ENCODE data around the gene RNF19B.
A peak's percentile ranks its signal among the peaks of the same experiment; 100 is the strongest.

The RNF19B gene

DNA sequence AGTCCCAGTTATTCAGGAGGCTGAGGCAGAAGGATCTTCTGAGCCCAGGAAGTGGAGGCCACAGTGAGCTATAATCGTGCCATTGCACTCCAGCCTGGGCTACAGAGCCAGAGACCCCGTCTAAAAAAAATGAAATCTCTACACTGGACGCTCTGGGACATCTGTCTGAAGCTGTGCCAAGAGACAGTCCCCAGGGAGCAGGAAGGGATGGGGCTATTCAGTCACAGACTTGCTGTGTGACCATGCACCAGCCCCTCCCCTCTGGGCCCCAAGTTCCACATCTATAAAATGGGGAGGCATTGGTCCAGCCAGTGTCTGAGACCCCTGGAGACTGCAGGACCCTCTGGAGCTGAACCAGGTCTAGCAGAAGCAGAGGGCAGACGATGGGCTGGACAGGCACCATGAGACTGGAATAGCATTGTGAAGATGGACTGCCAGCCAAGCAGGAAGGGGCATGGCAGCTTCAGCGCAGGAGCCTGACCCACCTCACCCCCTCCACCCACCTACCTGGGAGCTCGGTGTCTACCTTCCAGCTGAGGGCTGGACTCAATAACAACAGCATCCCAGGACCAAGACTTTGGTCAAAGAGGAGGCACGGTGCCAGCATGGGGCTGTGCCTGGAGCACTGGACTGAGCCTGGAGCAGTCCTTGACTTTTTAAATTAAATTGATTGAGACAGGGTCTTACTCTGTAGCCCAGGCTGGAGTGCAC lies 64.9 kb downstream of the RNF19B start:
- DNase-seq = no peak

DNA sequence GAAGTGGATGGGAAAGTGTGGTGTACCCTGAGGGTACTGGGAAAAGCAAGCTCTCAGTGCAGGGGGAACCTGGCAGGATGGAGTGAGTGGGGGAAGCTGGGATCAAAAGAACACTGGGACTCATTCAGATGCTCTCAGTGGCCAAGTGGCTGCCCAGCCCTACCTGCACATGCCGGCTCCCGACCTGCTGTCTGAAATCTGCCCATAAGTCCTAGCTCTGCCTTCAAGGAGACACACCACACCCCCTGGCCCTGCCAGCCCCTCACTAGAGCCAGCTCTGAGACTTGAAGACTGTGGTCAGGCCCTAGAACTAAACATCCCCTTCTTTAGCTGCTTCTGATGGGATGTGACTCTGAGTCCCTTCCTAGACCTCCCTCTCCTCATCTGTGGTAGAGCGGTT lies 65.7 kb downstream of the RNF19B start:
- DNase-seq = no peak

- no peak for DNase-seq
These were observed 66.6 kb downstream of the RNF19B start for GRCh38 chr1:32898056-32898455.

DNA sequence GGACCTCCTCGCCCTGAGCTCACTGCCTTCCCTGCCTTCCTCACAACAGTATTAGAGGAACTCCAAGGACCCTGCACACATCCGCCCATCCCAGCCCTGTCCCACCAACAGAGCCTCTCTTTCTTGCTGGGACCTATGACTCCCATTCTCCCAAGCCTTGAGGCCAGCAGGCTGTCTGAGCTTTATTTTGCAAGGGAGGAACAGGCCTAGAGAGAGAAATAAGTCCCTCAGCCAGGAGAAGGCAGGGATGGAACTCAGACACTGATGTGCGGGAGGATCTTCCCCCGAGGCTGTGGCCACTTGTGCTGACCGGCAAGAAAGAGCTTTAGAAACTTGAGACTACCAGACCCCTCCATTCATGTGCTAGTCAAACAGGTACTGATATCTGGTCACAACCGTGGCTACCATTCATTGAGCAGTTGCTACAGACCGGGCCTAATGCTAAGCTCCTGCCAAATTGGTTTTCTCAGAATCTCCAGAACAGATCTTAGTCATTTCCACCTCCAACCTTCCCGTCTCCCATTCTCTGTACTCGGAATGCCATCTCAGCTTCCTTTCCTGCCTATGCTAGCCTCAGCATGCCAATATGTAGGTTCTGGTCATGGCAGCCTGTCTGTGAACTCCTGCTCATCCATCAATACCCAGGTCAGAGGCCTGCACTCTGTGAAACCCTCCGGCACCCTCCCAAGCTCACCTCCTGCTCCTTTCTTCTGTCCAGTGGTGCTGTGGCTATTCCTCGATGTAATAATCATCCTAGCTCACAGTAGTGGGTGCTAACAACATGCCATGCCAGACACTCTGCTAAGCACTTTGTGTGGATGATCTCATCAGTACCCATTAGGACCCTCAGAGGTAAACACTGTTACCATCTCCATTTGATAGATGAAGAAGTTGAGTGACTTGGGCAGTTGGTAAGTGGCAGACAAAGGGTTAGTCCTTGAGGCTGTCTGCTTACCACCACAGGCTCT lies 67.2 kb downstream of the RNF19B start:
- DNase-seq = no peak

DNA sequence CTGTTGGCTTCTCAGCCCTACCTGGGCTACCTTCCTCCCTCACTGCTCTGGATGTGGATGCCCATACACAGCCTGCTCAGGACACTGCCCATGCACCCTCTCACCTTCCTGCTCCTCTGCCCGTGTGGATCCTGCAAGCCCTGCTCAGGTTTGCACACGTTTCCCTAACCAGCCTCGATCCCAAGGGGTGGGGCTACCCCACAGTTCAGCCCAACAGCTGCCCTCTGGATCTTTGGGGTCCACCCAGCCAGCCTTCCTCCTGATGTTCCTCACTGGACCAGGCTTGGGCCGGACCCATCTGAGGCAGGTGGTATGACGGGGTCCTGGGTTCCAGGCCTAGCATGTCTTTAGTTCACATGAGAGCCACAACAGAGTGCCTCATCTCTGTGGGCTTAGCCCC lies 68.2 kb downstream of the RNF19B start:
- DNase-seq = no peak

DNA sequence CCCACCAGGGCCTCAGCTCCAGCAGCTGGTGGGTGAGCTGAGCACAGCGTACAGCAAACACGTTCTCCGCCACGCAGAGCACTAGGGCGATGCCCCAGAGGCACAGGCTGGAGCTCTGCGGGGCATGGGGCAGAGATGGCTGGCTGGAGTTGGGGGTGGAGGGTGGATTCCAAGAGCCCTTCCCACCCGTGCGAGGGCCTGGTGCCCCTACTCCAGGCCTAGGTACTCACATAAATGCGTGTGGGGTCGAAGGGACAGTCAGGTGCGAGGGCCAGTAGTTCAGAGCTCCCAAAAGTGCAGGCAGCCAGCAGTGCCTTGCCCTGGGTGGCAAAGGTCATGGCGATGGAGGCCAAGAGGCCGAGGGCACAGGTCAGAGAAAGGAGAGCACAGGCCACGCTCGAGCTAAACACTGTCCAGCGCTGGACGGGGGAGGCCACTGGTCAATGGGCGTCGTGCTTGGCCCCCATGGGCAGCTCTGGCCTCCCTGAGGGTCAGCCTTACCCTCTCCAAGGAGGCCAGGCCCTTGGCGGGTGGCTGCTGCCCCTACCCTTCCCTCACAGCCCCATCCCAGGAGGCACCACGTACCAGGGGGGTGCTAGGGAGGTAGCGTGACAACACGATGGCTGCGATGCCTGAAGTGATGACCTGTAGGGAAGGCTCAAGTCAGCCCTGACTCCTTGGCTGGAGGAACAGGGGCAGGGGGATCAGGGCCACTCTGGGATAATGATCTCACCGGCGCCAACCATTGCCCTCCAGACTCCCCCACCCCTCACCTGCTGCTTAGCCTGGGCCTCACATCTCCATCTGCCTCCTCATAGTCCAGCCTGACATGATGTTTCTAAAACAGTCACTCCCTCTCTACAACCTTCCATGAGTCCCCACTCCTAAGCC lies 69.0 kb downstream of the RNF19B start:
- DNase-seq = no peak

GRCh38 chr1:32894681-32895080 lies 69.9 kb downstream of the RNF19B start:
- DNase-seq = no peak

DNA sequence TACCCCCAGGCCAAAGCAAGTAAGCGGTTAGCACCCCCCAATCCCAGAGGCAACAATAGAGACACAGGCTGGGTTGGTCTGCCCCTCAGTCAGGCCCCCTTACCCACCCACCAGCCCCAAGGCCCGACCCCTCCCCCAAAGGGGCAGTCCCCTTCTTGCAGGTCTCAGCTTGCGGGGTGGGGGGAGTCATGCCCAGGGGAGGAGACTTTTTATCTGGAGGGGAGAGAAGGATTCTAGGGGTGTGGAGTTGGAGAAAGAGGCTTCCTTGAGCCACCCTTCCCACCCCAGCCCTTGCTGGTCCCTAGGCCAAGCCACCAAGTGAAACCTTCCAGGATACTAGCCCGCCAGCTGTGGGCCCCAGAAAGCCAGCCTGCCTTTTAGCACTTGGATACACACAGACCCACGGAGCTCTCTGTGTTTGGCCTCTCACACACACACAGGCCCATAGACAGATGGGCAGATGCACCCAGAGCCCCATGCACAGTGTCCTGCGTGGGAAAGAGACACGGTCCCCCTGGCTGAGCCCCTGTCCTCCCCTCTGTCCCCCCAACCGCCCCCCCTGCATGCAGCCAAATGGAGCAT lies 70.5 kb downstream of the RNF19B start:
- no peak for DNase-seq

DNA sequence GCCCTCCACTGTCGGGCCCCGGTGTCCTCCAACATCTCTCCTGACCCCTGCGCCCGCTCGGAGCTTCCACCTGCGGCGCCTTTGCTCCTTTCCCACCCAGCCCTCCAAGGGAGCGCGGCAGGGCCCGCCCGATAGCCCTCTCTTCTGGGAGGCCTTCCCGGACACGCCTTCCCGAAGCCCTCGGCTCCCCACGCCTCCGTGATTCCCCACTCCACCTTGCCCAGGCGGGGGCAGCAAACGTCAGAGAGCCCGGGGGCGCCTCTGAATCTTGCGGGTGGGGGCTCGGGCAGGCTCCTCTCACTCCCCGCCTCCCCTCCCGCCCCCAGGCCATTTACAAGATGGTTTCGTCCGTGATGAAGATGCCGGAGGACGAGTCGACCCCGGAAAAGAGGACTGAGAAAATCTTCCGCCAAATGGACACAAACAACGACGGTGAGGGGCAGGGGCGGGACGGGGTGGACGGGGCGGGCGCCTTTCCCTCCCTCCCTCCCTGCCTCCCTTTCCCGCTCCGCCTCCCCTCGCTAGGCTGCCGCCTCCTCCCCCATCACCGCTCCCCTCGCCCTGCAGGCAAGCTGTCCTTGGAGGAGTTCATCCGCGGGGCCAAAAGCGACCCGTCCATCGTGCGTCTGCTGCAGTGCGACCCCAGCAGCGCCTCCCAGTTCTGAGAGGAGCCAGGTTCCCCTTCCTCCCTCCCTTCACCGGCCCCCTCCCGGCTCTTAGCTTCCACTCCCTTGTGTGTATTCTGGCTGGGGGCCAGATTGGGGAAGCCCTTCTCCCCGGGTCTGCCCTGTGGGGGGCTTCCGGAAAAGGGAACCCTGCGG lies 71.2 kb downstream of the RNF19B start:
- peak; percentile 38 for DNase-seq

DNA sequence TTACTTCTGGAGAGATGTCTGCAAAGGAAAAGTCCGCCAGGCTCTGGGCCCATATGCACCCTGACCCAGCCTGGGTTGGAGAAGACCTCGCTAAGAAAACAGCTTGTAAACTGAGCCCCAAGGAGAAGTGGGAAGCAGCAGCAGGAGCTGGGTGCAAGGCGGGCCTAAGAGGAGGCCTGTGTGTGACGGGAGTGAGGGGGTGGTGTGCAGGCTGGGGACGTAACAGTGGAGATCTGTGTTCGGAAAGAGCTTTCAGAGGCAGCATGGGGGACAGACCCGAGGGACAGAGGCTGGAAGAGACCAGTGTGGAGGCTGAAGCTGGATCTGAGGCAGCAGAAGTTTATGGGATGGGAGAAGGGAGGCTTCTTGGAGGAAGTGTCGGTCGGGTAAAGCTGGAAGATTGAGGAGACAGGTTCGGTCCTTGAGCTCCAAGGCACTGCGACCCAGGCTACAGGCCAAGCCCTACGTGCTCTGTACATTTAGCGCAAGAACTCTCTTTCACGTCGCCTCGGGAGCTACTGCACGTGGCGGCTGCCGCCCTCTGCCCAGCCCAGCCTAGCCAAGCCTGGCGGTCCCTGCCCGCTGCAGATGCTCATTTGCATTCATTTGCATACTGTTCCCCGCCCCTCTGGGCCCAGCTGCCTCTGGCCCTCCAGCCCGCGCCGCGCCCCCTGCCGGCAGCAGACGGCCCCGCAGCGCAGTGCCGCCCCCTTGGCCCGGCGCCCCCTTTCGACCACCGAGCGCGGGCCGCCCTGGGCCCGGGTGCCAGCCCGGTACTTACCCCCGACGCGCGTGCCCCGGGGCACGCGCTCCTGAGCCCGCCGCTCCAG lies 72.0 kb downstream of the RNF19B start:
- peak; percentile 76 for DNase-seq

DNA sequence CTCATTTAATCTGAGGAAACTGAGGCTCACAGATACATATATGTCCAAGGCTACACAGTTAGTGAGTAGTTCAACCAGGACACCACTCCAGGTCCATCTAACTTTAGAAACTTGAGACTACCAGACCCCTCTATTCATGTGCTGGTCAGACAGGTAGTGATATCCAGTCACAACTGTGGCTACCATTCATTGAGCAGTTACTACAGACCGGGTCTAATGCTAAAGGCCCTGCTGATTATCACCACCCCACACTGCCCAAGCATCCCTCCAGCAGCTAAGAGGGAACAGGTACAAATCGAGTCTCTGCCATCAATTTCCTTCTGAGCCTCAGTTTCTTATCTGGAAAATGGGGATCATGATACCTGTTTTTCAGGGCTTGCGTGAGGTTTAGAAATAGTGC lies 73.0 kb downstream of the RNF19B start:
- no peak for DNase-seq

GRCh38 chr1:32891241-32891570 lies 73.4 kb downstream of the RNF19B start:
- no peak for DNase-seq

DNA sequence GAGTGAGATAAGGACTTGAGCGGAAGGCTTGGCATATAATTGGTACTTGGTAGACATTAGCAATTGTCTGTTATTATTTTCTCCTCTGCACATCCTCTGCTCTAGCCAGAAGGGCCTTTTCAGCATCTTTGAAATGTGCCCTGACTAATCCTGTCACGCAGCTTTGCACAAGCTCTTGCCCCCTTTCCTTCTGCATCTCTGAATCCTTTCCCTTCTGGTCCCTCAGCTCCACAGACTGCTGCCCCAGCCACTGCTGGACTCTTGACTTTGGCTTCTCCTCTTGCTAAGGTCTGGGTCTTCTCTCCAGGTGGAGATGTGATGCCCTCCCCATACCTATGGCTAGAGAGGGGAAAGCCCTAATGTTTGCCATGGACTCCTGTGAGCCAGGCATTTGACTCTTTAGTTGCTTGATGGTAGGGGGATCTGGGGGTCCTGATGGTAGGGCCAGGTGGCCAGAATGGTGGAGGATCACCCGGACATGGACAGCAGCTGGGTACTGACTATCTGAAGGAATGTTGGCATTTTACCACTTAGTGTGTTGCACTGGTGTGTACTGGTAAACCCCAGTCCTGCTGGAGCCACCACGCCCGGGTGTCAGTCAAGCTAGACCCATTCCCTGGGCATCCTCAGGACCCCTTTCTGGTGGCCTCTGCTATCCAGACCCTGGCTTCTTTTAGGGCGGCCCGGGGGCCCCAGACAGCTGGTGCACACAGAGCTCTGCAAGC lies 73.9 kb downstream of the RNF19B start:
- DNase-seq = no peak

DNA sequence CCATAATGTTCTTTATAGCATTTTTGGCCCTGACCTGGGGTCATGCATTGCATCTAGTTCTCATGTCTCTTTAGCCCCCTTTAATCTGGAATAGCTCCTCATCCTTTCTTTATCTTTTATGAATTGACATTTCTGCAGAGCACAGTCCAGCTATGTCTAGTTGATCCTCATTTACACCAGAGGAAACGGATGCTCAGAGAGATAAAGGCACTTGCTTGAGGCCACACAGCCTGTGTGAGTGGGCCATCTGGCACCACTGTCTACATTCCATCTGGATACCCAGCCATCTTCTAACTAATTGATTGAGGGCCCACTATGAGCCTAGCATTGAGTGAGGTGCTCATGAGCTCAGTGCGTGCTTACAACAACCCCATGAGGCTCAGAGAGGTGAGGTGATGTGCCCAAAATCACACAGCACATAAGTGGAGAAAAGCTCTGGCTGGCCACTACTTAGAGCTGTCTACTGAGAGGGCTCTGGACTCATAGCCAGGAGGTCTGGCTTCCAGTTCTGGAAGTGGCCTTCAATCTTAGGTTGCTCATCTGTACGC lies 74.8 kb downstream of the RNF19B start:
- DNase-seq = no peak

DNA sequence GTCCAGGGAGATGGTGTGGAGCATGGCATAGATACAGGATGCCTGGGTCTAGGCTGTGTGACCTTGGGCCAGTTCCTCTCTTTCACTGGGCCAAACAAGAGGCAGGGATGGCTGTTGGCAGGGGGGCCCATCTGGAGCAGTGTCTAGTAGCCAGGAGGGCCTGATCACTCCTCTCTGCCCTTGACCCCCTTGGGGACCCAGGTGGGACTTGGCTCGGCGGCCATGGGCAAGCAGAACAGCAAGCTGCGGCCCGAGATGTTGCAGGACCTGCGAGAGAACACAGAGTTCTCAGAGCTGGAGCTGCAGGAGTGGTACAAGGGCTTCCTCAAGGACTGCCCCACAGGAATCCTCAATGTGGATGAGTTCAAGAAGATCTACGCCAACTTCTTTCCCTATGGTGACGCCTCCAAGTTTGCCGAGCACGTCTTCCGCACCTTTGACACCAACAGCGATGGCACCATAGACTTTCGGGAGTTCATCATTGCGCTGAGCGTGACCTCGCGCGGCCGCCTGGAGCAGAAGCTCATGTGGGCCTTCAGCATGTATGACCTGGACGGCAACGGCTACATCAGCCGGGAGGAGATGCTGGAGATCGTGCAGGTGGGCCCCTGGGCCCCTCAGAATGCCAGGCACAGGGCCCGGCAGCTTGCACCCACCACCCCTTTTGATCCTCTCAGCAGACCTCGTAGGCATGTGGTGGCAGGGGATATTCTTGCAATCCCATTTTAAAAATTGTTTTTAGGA lies 75.8 kb downstream of the RNF19B start:
- DNase-seq = no peak

DNA sequence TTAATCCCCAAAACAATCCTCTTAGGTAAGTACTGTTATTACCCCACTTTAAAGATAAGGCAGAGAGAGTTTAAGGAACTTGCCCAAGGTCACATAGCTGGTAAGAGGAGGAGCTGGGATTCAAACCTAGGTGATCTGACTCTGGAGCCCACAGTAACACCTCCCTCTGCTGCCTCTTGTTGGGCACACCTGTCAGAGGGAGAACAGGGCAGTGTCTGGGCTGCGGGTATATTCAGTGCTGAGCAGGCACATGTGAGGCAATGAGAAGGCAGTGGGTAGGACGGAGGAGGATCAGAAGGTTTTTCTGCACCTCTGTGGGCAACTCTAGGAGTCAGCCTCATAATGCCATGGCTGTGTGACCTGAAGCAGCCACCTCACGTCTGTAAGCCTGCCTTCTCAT lies 76.5 kb downstream of the RNF19B start:
- peak; percentile 46 for DNase-seq

- no peak for DNase-seq
These were observed 77.0 kb downstream of the RNF19B start for GRCh38 chr1:32887623-32888022.

DNA sequence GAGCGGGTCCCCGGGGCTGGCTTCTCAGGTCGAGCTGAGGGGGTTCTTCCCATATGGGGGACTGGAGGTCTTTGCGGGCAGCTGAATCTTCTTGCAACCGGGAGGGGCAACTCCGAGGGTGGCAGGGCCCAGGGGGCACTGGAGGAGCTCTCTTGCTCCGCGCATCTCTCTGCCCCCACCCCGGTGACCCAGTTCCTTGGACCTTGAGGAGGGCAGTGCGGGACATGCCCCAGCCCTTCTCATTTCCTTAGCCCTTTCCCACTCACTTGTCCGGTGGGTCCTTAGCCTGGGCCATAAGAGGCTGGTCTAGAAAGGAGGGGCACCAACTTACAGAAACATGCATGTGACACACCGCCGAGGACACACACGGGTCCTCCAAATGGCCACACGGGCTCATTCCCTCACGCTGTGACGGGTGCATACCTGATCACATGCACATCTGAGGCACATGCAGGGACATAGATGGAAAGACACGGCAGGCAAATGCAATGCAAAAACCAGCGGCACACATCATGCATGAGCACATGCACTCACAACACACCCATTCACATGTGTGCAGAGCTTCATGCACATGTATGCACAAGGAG lies 77.7 kb downstream of the RNF19B start:
- no peak for DNase-seq
